ELR (cell line): ENCODE data around the gene GPR161.
"Not testable (repeated sequence)": the region's sequence is repeated elsewhere in the genome, so short reads cannot be mapped to it uniquely, and the experiment has no call there.

Experiments used
- DNase-seq: peaks from one replicate; pipeline ENCODE4 v3.0.0-alpha.2; 2015; ENCODE audit warnings: low read depth

Gene GPR161, protein sequence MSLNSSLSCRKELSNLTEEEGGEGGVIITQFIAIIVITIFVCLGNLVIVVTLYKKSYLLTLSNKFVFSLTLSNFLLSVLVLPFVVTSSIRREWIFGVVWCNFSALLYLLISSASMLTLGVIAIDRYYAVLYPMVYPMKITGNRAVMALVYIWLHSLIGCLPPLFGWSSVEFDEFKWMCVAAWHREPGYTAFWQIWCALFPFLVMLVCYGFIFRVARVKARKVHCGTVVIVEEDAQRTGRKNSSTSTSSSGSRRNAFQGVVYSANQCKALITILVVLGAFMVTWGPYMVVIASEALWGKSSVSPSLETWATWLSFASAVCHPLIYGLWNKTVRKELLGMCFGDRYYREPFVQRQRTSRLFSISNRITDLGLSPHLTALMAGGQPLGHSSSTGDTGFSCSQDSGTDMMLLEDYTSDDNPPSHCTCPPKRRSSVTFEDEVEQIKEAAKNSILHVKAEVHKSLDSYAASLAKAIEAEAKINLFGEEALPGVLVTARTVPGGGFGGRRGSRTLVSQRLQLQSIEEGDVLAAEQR

DNA sequence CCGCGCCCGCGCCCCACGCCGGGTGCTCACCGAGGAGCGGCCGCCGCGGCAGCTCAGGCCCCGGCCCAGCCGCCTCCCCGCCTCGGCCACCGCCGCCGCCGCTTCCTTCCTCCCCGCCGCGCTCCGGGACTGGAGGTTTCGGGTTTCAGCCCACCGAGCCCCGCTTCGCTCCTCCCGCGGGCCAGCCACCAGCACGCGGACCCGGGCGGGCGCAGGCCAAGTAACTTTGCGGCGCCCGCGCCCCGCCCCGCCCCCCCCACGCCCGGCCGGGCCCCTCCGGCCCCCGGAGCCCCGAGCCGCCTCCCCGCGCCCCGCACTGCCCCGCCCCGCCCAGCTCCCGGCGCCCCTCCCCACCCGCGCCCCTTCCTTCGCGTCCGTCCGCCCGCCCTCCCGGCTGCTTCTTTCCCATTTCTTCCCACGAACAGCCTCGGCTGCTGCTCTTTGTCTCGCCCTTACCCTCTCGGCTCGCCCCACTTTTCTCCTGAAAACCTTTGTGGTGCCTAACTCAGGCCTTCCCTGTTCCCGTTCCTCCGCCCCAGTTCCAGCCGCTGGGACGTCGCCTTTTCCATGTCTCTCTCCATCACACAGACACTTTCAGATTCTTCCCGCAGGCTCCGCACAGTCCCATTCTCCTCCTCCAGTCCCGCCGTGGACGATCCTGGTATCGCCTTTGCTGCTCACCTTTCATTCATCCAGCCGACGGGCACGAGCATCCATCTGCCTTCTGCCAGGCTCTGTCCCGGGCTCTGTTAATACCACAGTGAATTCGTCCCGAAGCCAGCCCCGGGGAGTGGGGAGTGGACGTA, at the start of gene GPR161:
GPR161 (minus strand) TSS at position 222 of the 806 bp plus-strand sequence. CDS start 32,080 bp downstream, outside the sequence.
- DNase-seq, result peak; percentile 63

DNA sequence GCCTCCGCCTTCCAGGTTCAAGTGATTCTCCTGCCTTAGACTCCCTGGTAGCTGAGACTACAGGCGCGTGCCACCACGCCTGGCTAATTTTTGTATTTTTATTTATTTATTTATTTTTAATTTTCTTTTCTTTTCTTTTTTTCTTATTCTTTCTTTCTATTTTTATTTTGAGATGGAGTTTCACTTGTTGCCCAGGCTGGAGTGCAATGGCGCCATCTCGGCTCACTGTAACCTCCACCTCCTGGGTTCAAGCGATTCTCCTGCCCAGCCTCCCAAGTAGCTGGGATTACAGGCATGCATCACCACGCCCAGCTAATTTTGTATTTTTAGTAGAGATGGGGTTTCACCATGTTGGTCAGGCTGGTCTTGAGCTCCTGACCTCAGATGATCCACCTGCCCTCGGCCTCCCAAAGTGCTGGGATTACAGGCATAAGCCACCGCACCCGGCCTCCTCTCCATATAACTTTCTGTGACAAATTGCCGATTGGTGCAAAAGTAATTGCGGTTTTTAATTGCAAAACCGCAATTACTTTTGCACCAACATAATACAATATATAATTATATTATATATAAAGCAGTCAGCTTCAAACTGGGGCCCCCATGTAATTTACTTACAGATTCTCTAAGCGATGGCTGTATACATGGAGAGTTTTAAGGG, 44.5 kb upstream of the GPR161 start:
- not testable (repeated sequence) for DNase-seq

DNA sequence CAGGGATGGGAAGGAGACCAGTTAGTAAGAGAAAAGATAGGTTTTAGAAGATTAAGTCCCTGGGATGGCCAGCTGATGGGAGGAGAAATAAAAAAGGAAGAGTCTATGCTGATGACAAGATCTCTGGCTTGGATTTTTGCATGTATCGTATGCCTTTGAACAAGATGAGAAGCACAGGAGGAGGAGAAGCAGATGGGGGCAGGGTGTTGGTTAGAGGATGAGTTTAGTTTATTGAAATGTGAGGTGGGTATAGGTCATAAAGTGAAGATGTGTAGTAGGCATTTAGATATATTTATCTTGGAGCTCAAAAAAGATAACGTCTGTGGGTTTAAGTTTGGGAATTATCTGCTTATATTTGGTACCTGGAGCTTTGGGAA, 43.4 kb upstream of the GPR161 start:
- no peak for DNase-seq

DNA sequence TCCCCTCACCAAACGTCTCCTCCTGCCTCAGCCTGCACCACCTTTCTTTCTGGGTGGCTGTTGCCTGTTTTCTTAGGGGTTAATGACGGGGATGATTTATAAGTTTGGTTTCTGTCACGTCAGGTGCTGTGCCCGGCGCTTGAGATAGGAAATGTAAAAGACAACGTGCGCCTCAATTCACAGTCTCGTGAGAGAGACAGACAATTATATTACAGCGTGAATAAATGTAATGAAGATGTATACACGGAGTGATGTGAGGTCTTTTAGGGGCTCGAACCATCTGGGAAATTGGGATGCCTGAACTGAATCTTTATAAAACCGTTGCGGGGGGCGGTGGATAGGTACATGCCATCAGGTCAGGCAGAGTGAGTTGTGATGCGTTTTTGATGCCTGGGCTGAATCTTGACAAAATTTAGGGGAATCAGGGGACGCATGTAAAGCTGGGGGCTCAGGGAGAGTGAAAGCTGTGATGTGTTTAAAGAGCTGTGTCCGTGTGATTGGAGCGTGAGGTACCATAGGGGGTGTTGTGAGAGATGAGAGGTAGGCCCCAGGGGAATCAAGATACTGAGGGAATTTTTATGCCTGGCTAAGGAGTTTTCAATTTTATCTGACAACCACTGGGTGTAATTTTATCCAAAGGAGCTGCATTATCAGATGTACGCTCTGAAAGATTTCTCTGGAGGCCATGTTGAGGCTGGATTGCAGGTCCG, 42.9 kb upstream of the GPR161 start:
- peak; percentile 54 for DNase-seq

DNA sequence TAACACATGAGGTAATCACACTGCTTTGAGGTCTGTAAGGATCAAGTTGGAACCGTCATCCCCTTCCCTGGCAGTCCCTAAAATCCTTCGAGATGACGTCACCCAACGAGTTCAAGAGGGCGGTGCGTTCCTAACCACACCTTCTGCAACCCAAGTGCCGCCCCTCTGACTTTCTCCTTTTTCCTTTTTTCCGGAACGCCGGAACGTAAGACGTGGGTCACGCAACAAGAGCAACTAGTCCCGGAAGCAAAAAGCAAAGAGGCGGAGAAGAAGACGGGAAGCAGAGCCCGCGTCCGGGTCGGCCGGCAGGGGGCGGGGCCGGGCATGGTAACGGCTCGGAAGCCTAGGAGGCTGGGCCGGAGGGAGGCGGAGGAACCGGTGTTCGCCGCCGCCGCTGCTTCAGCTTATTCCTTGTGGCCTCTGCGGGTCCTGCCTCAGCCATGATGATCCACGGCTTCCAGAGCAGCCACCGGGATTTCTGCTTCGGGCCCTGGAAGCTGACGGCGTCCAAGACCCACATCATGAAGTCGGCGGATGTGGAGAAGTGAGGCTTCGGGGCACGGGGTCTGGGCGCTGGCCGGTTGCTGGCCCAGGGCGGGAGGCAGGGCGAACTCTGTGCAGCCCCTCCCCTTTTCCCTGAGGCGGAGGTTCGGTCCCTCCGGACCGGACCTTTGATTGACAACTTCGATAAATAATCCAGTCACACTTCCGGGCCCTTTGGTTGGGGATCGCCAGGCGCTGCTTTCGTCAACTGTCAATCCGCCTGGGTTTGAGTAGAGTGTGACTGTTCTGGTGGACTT, 42.1 kb upstream of the GPR161 start, which contains the start of gene TIPRL:
TIPRL (plus strand) TSS at position 325 of the 800 bp plus-strand sequence; CDS start at position 441, 116 bp downstream.
- peak; percentile 100 for DNase-seq

DNA sequence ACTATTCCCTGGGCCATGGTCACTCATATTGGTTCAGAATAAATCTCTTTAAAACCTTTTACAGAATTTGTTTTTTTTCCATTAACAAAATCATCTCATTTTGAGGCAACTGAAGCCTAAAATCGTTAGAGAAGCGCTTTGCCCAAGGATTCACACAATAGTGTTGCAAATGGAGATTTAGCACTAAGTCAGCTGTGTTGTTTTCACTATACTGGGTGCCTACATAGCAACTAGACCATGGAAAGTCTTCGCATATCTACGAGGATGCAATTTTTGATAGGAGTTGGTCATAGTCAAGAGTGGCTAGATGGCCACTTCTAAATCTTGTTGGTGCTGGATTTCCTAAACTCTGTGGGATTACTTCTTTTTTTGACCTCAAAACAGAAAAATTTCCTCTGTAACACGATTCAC, 41.5 kb upstream of the GPR161 start:
- no peak for DNase-seq

DNA sequence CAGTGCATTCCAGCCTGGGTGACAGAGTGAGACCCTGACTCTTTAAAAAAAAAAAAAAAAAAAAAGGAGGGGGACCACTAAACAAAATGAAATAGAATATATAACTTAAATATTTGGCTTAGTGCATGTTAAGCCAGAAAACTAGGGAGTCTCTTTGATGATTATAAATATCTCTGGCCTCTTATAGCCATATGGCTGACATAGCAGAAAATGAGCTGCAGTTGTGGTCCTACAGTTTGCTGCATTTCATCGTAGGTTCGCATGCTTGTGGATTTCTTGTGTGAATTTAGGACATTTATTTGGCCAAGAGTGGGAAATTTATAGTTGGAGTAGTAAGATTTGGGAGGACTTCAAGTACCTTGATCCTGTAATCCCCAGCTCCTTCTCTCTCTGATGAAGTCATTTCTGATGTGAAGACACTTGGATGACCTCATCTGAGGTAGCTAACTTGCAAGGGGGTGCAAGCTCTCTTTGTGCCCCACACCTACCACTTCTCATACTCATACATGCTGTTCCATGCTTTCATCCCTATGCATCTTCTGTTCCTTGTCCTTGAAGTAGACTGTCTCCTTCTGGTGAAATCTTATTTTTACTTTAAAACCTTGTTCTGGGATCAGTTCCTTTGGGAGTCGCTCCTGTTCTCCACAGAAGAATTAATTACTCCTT, 35.7 kb upstream of the GPR161 start:
- DNase-seq, result no peak

DNA sequence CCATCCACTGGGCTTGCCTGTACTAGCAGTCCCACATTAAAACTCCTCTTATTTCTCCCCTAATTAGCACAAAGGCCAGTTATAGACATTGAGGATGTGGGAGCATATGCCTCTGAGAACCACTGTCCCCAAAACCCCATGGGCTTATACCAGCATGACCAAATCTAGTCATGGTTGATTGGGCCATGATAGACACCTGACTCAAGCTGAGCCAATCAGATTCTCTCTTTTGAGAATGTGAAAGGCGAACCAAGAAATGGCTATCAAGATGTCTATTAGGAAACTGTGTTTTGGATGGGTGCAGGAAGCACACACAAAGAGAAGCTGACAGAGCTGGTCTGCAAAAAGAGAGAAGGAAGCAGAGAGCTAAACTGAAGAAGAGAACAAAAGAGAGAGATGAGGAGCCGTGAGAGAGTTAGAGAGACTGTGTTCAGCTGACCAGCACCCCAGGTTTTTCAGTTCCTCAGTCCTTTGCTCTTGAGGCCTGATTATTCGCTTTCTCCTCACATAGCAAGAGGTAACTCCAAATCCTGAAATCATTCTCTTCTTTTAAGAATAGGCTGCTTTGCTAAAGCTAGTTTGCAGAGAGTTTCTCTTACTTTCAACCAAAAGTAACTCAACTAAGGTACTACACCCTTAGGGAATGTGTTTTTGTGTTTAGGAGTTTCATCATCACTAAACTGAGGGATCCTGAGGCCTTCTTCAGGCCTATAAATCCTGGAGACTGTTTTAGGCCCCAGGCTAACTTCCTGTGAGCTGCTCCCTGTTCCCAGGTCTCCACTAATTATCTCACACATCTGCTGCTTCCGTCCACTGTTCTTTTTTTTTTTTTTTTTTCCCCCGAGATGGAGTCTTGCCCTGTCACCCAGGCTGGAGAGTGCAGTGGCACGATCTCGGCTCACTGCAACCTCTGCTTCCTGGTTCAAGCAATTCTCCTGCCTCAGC, 34.1 kb upstream of the GPR161 start:
- no peak for DNase-seq

DNA sequence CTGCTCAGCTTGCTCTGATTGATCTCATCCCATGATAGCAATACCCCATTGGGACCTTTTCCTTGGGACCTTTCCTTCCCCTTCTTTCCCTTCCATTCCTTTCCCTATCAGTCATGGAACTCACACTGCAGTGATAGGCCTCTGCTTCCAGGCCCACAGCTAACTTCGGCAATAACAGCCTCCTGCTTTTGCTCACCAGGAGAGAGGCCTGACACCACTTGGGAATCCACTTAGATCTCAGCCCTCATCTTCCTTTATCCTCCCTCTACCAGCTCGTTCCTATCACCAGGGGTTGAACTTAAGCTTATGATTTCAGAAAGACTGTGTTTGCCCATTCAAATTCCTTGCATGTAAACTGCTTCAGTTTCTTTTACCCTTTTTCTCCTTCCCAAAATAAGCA, 31.1 kb upstream of the GPR161 start:
- no peak for DNase-seq

DNA sequence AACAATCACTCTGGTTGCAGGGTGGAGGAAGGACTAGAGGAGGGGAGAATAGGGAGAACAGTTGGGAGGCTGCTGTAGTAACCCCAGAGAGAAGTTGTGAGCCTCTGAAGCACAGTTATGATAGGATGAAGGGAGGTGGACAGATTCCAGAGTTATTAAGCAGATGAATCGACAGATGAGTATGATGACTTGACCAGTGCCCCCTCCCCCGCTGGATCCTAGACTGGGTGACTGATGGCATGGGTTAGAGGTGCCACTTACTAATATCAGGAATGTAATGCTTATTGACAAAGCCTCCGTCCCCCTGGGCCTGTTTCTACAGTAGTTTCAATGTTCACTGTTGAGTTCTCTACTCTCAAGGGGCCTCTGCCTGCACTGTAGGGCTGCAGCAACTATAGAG, 28.0 kb upstream of the GPR161 start:
- DNase-seq, result peak; percentile 34

DNA sequence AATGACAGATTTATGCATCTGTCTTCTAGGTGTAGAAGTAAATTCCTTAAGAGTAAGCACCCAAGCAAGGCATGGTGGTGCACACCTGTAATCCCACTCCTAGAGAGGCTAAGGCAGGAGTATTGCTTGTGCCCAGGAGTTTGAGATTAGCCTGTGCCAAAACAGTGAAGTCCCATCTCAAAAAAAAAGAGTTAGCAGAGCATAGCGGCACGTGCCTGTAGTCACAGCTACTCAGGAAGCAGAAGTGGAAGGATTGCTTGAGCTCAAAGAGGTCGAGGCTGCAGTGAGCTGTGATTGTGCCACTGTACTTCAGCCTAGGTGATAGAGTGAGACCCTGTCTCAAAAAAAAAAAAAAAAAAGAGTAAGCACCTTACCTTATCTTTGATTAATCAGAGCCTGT, 26.9 kb upstream of the GPR161 start:
- DNase-seq, result no peak

DNA sequence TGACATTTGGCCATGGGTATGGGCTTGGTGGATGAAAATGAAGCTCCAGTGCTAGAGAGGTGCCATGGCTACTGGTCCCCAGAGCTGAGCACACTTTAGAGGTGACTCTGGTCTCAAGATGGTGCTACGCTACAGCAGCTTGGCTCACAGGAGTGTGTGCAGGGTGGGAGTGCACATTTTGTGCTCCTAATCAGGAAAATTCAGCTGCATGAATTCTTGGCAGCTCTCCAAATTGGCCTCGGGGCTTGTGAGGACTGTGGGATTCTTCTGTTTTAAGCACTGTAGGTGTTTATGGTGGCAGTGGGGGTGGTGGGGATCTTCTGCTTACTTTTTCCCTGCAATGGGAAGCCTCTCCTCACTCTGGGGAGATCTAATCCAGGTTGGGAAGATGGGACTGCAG, 24.7 kb upstream of the GPR161 start:
- no peak for DNase-seq

DNA sequence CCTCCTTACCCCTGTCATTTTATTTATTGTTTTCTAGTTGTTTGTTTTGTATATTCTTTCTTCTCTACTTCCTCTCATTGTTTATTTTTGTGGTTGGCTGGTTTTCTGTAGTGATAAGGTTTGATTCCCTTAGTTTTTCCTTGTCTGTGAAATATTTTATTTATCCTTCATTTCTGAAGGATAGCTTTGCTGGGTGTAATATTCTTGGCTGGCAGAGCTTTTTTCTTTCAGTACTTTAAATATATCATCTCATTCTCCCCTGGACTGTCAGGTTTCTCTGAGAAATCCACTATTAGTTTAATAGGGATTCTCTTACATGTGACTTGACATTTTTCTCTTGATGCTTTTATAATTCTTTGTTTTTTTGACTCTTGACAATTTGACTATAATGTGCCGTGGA, 23.2 kb upstream of the GPR161 start:
- DNase-seq, result no peak

DNA sequence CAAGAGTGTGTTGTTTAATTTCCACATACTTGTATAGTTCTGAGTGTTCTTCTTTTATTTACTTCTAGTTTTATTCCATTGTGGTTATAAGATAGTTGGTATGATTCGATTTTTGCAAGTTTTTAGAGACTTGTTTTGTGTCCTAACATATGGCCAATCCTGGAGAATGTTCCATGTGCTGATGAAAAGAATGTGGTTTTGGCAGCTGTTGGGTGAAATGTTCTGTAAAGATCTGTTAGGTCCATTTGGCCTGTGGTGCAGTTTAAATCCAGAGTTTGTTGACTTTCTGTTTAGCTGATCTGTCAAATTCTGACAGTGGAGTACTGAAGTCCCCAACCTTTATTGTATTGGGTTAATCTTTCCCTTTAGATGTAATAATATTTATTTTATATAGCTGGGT, 22.5 kb upstream of the GPR161 start:
- DNase-seq, result no peak

DNA sequence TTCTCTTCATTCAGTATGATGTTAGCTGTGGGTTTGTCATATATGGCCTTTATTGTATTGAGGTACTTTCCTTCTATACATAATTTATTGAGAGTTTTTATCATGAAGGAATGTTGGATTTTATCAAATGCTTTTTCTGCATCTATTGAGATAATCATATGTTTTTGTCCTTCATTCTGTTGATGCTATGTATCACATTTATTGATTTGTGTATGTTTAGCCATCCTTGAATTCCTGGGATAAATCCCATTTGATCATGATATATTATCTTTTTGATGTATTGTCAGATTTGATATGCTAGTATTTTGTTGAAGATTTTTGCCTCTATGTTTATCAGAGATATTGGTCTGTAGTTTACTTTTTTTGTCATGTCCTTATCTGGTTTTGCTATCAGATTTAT, 20.9 kb upstream of the GPR161 start:
- DNase-seq, result no peak

DNA sequence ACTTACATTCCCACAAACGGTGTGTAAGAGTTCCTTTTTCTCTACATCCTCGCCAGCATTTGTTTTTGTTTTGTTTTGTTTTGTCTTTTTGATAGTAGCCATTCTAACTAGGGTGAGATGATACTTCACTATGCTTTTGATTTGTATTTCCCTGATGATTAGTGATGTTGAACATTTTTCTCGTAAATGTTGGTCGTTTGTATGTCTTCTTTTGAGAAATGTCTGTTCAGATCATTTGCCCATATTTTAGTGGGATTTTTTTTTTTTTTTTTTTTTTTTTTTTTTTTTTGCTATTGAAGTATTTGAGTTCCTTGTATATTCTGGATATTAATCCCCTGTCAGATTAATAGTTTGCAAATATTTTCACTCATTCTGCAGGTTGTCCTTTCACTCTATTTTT, 19.2 kb upstream of the GPR161 start:
- DNase-seq, result no peak

DNA sequence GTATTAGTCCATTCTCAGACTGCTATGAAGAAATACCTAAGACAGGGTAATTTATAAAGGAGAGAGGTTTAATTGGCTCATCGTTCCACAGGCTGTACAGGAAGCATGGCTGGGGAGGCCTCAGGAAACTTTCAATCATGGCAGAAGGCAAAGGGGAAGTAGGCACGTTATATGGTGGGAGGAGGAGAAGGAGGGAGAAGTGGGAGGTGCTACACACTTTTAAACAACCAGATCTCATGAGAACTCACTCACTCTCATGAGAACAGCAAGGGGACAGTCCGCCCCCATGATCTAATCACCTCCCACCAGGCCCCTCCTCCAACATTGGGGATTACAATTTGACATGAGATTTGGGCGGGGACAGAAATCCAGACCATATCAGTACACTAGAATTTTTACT, 18.0 kb upstream of the GPR161 start:
- DNase-seq, result not testable (repeated sequence)

DNA sequence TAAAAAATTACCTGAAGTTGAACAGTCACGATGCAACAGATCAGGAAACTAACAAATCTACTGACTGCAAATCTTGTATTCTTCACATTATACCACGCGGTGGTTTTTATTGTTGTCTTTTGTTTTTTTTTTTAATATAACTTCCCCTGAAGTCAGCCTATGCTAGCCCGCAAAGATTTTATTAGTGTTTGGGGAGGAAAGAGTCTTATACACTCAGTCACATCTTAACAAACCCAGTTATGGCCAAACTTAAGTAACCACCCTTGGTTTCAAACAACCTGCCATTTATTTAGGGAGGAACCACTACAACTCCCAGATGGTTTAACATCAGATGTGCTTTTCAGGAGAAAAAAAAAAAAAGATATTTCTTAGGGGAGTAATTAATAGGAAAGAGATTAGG, 15.2 kb upstream of the GPR161 start:
- DNase-seq, result no peak

DNA sequence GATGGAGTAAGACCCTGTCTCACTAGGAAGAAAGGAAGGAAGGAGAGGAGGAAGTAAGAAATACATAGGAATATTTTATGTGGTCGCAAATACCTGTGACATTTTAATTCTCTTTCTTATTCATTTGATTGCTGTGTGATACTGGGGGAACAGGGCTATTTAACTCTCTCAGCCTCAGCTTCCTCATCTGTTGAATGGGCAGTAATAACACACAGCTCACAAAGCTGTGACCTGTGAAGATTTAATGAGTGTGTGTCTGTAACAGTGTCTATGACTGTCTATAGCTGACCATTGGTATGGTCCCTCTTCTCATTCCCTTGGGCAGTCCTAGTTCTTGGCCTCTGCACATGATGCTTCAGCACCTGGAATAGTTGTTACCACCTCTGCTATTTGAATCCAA, 13.6 kb upstream of the GPR161 start:
- DNase-seq, result no peak
